Vagina (tissue), 2 donors: ENCODE measurements around the gene INPP5K. TPM values are rescaled to one million over a fixed set of nuclear protein-coding genes. Genes with fewer than 3 reads are reported as not detected.

Experiments
- DNase-seq, 2 donors: peaks; one replicate each; pipeline ENCODE4 v3.0.0-alpha.2; 2017; ENCODE audit errors: extremely low spot score in 2 of 2
- H3K27ac ChIP-seq: fragments of 200-600 bp; sonication (generic); one replicate; pipeline ENCODE4 v1.5.1; 2019
- H3K27me3 ChIP-seq: fragments of 200-600 bp; sonication (generic); one replicate; pipeline ENCODE4 v1.5.1; 2019
- H3K36me3 ChIP-seq, 2 donors: fragments of 200-600 bp; sonication (generic); one replicate each; pipeline ENCODE4 v1.5.1; 2017 to 2019
- H3K4me1 ChIP-seq: fragments of 200-600 bp; sonication (generic); one replicate; pipeline ENCODE4 v1.5.1; 2019
- H3K4me3 ChIP-seq, 2 donors: fragments of 200-600 bp; sonication (generic); 1 replicate in 1 of 2; 2 replicates in 1 of 2; pipeline ENCODE4 v1.5.1; 2016 to 2019
- H3K9me3 ChIP-seq: fragments of 200-600 bp; sonication (generic); one replicate; pipeline ENCODE4 v1.5.1; 2019
- CTCF ChIP-seq, 3 experiments: fragments of 450-650 bp in 2 of 3; fragments of 200-600 bp in 1 of 3; sonication (generic) in 1 of 3; IDR thresholded peaks; one replicate each; pipeline ENCODE4 v1.5.1; 2017 to 2019; ENCODE audit warnings: antibody characterized with exemption in 3 of 3, mild to moderate bottlenecking in 2 of 3, moderate library complexity in 2 of 3
- POLR2A ChIP-seq, 2 donors: fragments of 450-650 bp; IDR thresholded peaks; one replicate each; pipeline ENCODE4 v1.6.1; 2017; ENCODE audit warnings: antibody characterized with exemption in 2 of 2, mild to moderate bottlenecking in 2 of 2, moderate library complexity in 2 of 2
- POLR2AphosphoS5 ChIP-seq, 2 donors: sonication (generic); formaldehyde crosslinking; IDR thresholded peaks; one replicate each; pipeline ENCODE4 v1.9.0; 2017; ENCODE audit warnings: antibody characterized with exemption in 2 of 2, mild to moderate bottlenecking in 2 of 2, low read depth in 1 of 2; ENCODE audit not compliant: insufficient read depth in 1 of 2
- intact Hi-C: fragments of 100-400 bp; cut with DNase I; formaldehyde crosslinking; loops from one replicate; pipeline ENCODE4 v1.15.1; 2023
- total RNA-seq: library from RNA; depleted of rRNA; stranded (reverse); fragments of >200 nt; gene quantifications from one replicate; pipeline ENCODE4 v1.2.3, GENCODE V29; 2016

The INPP5K gene
- total RNA-seq, 1 donor from 2014 or later: 96.0 TPM

DNA sequence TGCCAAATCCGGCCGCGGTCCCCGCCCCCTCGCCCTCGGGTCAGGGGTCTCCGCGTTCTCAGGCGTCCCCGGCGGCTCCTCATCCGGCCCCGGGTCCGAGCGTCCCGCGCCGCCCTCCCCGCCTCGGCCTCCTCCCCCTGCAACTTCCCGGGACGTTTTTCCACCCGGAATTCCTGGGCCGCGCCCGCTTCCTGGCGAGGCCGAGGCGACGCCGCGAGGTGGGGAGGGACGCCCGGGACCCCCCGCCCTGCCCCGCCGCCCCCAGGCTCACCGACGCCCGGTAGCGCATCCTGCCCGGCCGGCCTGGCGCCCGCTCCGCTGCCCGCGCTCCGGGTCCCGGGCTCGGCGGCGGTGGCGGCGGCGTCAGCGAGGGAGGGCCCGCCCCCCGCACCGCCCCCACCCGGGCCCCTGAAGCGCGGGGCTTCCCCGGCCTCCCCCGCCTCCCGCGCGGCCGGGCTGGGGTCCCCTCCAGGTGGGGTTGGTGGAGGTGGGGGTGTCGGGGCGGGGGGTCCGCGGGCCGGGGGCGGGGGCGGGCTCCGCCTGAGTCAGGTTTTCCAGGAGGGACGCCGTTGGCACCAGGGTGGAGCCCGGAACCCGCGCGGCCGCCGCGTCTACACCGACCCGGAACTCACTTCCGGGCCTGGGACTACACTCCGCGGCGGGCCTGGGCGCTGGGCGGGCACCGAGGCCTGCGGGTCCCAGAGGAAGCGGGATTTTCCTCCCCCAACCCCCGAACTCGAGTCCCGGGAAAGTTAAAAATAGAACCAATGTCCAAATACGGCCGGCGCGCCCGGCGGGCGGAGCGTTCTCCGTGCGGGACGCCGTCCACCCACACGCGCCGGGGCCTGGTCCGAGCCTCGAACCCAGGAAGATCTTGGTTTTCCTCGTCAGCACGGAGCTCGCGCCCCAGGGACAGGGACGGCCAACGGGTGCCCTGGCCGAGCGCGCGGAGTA, 30.7 kb downstream of the INPP5K start:
- peaks cover 0 to 27% of the 10 kb centered on the region in 2 donors for H3K36me3 ChIP-seq
- H3K27ac ChIP-seq: peak overlapping the region; percentile 98
- H3K4me1 ChIP-seq: peaks cover 68% of the 10 kb centered on the region
- TF ChIP-seq POLR2A (IDR thresholded peaks at IDR 0.05) (no peak), CTCF (IDR thresholded peaks at IDR 0.05) (no peak), POLR2AphosphoS5 (IDR thresholded peaks at IDR 0.05; ENCODE audit: insufficient read depth in 1 of 2, low read depth in 1 of 2) (peak; percentile 35 to 43)
- no peaks in the 10 kb centered on the region for H3K27me3 ChIP-seq
- intact Hi-C loops: no loop called here
- DNase-seq: no peak
- H3K9me3 ChIP-seq: no peaks in the 10 kb centered on the region
- H3K4me3 ChIP-seq: peak overlapping the region; percentile 70 to 96

- TF ChIP-seq POLR2AphosphoS5 (IDR thresholded peaks at IDR 0.05; ENCODE audit: insufficient read depth in 1 of 2, low read depth in 1 of 2): peak in 1 of 2 donors; percentile 53
- TF ChIP-seq CTCF (IDR thresholded peaks at IDR 0.05): no peak
- Histone ChIP-seq H3K4me1 (peaks cover 59% of the 10 kb centered on the region), H3K36me3 (peaks cover 0 to 33% of the 10 kb centered on the region in 2 donors), H3K27me3 (no peaks in the 10 kb centered on the region), H3K9me3 (no peaks in the 10 kb centered on the region), H3K4me3 (peak overlapping the region; percentile 70 to 96), H3K27ac (peak overlapping the region; percentile 98)
- DNase-seq: no peak
- intact Hi-C loops: no loop called here
Observed at GRCh38 chr17:1484676-1485422, 31.6 kb downstream of the INPP5K start.

DNA sequence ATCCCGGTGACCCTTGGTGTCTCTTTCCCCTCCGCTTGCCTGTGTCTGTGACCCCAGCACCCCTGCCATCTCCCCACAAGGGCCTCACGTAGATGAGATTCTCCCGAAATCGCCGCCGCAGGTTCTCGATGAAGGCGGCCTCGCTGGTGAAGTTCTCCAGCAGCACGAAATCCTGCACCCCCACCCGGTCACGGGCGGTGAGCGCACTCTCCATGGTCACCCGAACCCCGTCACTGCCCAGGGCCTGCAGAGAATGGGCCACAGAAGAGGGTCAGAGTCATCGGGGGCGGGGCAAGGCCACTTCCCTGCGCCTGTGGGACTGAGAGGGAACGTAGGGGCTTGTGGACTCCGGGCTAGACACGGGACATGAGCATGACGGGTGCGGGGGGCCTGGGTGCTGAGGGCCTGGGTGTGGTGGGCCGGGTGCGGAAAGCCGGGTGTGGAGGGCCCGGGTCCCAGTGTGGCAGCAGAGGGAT, 32.3 kb downstream of the INPP5K start:
- Histone ChIP-seq H3K27me3 (no peaks in the 10 kb centered on the region), H3K4me3 (peak overlapping the region in 1 of 2 donors; percentile 70), H3K9me3 (no peaks in the 10 kb centered on the region), H3K36me3 (peaks cover 3 to 40% of the 10 kb centered on the region in 2 donors), H3K4me1 (peaks cover 52% of the 10 kb centered on the region), H3K27ac (peak overlapping the region; percentile 98)
- TF ChIP-seq CTCF (IDR thresholded peaks at IDR 0.05) (no peak), POLR2A (IDR thresholded peaks at IDR 0.05) (no peak), POLR2AphosphoS5 (IDR thresholded peaks at IDR 0.05; ENCODE audit: insufficient read depth in 1 of 2, low read depth in 1 of 2) (no peak)
- DNase-seq: no peak
- intact Hi-C loops: no loop called here

DNA sequence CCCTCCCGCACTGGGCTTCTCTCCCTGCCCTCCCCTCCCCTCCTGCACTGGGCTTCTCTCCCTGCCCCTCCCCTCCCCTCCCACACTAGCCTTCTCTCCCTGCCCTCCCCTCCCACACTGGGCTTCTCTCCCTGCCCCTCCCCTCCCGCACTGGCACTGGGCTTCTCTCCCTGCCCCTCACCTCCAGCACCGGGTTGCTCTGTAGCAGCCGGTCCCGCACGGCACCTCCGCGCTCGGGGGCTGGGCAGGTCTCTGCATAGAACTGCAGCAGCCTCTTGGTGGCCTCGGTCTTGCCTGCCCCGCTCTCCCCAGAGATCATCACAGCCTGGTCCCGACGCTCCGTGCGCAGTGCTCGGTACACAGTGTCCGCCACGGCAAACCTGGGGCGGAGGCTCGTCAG, 33.7 kb downstream of the INPP5K start:
- no peak for DNase-seq
- Histone ChIP-seq H3K4me1 (peaks cover 42% of the 10 kb centered on the region), H3K4me3 (no peak overlapping the region), H3K27me3 (no peaks in the 10 kb centered on the region), H3K36me3 (peaks cover 3 to 54% of the 10 kb centered on the region in 2 donors), H3K27ac (peak overlapping the region; percentile 57), H3K9me3 (no peaks in the 10 kb centered on the region)
- intact Hi-C loops: no loop called here
- no peak for TF ChIP-seq CTCF (IDR thresholded peaks at IDR 0.05)
- no peak for TF ChIP-seq POLR2A (IDR thresholded peaks at IDR 0.05)
- TF ChIP-seq POLR2AphosphoS5 (IDR thresholded peaks at IDR 0.05; ENCODE audit: insufficient read depth in 1 of 2, low read depth in 1 of 2): no peak
